NCI-H446 treated with DMSO at 0.1 percent for 48 hours (cell line): ENCODE results near the gene CCNC.
"Not testable (repeated sequence)": the region's sequence is repeated elsewhere in the genome, so short reads cannot be mapped to it uniquely, and the experiment has no call there.

Experiments
- DNase-seq: peaks from one replicate; lab custom pipeline; 2025; lab: John Stamatoyannopoulos, UW

The CCNC gene

GRCh38 chr6:99603421-99604165, 35.1 kb upstream of the CCNC start:
- no peak for DNase-seq

- no peak for DNase-seq
These were observed 34.3 kb upstream of the CCNC start for GRCh38 chr6:99602520-99603420.

GRCh38 chr6:99594696-99595095, 26.2 kb upstream of the CCNC start:
- not testable (repeated sequence) for DNase-seq

DNA sequence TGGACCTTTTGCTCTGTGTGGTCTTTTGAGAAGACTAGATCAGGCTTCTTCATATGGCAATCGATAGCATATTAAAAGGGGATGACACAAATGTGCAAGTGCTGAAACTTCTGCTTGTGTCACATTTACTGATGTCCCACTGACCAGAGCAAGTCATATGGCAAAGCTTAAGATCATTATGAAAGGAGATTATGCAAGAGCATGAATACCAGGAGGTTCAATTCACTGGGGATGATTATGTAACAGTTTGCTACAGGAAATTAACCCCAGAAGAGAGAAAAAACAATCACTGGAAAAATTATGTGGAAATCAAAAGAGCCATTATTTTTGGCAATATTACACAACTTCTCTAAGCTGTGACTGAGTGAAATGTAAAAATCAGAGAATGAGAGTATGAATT, 24.4 kb upstream of the CCNC start:
- no peak for DNase-seq

- no peak for DNase-seq
These were observed 23.4 kb upstream of the CCNC start for GRCh38 chr6:99591673-99592364.

GRCh38 chr6:99590728-99591672, 22.5 kb upstream of the CCNC start:
- no peak for DNase-seq

- DNase-seq, result no peak
These were observed 21.5 kb upstream of the CCNC start for GRCh38 chr6:99589907-99590493.

DNA sequence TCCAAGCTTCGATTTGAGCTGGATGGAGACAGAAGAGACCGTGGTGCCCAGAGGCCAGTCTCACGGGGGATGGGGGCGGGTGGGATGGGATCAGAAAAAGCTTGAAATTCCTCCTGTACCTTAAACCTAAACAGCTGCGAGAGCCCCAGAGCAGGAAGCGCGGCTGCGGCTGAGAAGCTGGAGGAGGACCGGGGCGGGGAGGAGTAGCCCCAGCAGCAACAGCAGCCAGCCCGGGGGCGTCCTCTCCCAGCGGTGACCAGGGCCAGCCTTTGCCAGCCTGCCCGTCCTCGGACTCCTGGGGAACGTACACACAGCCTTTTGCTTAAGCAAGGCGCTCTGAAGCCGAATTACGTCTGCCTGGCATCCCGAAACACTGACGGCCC, 20.8 kb upstream of the CCNC start:
- no peak for DNase-seq

DNA sequence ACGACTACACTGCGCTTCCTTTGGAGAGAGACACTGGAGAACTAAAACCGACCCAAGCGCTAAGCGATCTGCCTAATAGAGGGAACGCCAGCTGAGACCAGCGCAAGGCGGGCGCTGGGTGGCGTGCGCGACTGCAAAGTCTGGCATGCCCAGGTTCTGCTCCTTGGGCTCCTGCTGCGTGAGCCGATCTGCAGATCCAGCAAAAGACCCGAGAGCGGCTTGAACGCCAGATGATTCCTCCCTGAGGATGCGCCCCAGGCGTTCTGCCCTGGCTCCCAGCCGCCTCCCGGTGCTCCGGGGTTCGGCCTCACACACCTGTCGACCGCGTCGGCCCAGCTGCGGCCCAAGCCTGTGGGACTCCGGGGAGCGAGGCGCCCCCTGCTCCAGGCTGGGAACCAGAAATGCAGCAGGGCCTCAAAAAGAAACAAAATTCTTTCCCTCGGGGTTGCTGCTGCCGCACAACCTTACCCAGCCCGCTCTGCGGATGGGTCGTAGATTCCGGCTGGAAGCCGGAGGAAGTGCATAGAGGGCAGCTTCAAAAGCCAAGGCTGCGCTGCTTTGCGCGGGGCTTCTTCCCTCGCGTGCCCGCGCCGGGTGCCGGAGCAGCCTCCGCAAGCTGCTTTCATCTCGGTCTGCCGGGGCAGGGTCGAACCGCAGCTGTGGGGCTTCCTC, 20.3 kb upstream of the CCNC start:
- DNase-seq, result peak; percentile 27

GRCh38 chr6:99587792-99588191, 19.3 kb upstream of the CCNC start:
- no peak for DNase-seq

- no peak for DNase-seq
These were observed 11.3 kb upstream of the CCNC start for GRCh38 chr6:99579781-99580180.

DNA sequence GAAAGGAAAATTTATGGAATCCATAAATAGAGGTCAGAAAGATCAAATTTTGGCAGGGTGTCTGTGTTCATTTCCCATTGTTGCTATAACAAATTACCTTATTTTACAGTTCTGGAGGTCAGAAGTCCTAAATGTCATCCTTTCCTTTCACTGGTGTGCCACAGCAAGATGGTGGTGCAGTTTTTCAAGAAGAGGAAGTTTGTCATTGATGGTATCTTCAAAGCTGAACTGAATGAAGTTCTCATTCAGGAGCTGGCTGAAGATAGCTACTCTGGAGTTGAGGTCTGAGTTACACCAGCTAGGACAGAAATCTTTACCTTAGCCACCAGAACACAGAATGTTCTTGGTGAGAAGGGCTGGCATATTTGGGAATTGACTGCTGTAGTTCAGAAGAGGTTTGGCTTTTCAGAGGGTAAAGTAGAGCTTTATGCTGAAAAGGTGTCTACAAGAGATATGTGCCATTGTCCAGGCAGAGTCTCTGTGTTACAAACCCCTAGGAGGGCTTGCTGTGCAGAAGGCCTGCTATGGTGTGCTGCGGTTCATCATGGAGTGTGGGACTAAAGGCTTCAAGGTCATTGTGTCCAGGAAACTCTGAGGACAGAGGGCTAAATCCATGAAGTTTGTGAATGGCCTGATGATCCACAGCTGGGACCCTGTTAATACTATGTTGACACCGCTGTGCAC, 7.2 kb upstream of the CCNC start:
- DNase-seq, result no peak

DNA sequence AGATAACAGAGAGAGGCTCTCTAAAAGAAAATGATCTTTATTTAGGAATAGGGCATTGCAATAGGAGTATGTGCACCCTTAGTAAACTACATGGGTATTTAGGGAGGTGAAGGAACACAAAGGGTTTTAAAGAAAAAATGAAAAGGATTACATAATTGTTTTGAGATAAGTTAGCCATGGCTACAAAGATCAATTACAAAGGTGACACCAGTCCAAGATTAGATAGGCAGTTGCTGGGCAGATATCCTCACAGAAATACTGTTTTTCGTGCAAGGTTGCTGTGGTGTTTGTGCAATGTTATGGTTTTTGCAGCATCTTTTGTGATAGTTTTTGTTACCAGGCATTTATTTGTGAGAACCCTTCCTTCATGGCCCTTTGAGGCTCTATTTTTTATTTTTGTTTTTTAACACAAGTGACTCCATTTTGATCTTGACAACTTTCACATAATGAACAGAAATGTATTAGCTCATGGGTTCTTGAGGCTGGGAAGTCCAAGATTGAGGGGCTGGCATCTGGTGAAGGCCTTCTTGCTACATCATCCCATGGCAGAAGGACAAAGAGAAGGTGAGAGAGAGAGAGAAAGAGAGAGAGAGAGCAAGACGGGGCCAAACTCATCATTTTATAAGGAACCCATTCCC, 5.6 kb upstream of the CCNC start:
- DNase-seq, result no peak

- DNase-seq, result no peak
These were observed 5.3 kb downstream of the CCNC start for GRCh38 chr6:99563056-99563723.

GRCh38 chr6:99560668-99561067, 7.8 kb downstream of the CCNC start:
- DNase-seq, result no peak

- no peak for DNase-seq
These were observed 9.4 kb downstream of the CCNC start for GRCh38 chr6:99559057-99559456.

DNA sequence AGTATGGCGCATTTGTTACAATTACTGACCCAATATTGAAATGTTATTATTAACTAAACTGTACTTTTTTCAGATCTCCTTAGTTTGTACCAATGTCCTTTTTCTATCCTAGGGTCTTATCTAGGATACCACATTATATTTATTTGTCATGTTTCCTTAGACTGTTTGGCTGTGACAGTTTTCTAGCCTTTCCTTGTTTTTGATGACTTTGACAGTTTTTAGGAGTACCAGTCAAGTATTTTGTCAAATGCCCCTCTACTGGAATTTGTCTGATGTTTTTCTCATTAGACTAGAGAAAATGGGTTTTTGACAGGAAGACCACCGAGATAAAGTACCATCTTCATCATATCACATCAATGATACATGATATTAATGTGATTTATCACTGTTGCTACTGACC, 14.6 kb downstream of the CCNC start:
- DNase-seq, result no peak

DNA sequence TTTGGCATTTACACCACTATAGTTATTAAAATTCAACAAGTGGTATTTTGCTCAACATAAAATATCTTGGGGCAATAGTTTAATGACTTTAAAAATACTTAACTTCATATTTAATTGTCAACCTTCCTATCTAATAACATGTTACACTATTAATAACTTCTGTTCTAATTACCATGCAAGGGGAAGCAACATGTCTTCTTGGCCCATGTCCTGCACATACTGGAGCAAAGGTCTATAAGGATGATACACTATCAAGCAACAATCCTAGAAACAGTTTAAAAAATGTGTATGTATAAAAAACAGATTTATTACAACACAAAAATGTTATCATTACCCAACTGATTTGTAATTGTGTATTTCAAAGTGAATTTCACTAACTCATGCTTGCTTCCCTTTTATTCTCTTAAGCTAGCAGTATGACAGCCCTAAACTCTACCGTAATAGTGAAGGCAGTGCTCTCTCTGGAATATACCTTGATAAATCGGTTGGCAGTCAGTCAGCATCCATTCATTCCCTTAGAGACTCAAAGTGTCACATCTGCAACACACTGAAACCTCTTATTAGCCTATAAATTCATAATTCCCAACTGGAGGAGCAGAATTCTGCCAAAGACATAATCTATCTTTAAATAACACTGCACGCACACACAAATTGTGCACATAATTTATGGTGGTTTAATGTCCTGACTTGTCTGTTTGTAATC, 18.3 kb downstream of the CCNC start:
- no peak for DNase-seq
